ENCODE results near the gene IL17RE. TPM values are rescaled to one million over a fixed set of nuclear protein-coding genes. Genes with fewer than 3 reads are reported as not detected.

IL17RE gene
- total RNA-seq, 2 donors from 2014 or later: 5.7 to 11.9 TPM

GRCh38 chr3:9915254-9916141 is 12.8 kb downstream of the IL17RE start:
- DNase-seq (ENCODE audit: low spot score): no peak
- Histone ChIP-seq H3K4me1 (ENCODE audit: control insufficient read depth in 1 of 2, low read depth in 2 of 2) (peaks cover 29 to 38% of the 10 kb centered on the region in 2 donors), H3K27me3 (replicated peaks; ENCODE audit: insufficient read depth) (no peaks in the 10 kb centered on the region), H3K4me3 (peak overlapping the region; percentile 89), H3K9me3 (no peaks in the 10 kb centered on the region), H3K27ac (peak overlapping the region; percentile 91 to 95), H3K36me3 (no peaks in the 10 kb centered on the region)
- ATAC-seq (ENCODE audit: insufficient number of reproducible peaks, low FRiP score, low read depth): peak; percentile 47
- TF ChIP-seq CTCF (IDR thresholded peaks at IDR 0.05): peak; percentile 47

GRCh38 chr3:9916346-9916733 is 13.7 kb downstream of the IL17RE start:
- Histone ChIP-seq H3K4me1 (ENCODE audit: control insufficient read depth in 1 of 2, low read depth in 2 of 2) (peaks cover 29 to 38% of the 10 kb centered on the region in 2 donors), H3K27ac (peak overlapping the region; percentile 91 to 95), H3K9me3 (no peaks in the 10 kb centered on the region), H3K36me3 (no peaks in the 10 kb centered on the region), H3K27me3 (replicated peaks; ENCODE audit: insufficient read depth) (no peaks in the 10 kb centered on the region), H3K4me3 (peak overlapping the region; percentile 89)
- no peak for TF ChIP-seq CTCF (IDR thresholded peaks at IDR 0.05)
- ATAC-seq (ENCODE audit: insufficient number of reproducible peaks, low FRiP score, low read depth): no peak
- DNase-seq (ENCODE audit: low spot score): no peak

- H3K36me3 ChIP-seq: no peaks in the 10 kb centered on the region
- peak within 1 kb of the TSS; percentile 91 to 95 for H3K27ac ChIP-seq
- H3K9me3 ChIP-seq: no peaks in the 10 kb centered on the region
- H3K4me3 ChIP-seq: peak within 1 kb of the TSS; percentile 89
- no peaks in the 10 kb centered on the region for H3K27me3 ChIP-seq (replicated peaks; ENCODE audit: insufficient read depth)
- DNase-seq (ENCODE audit: low spot score) (peak; percentile 69), ATAC-seq (ENCODE audit: insufficient number of reproducible peaks, low FRiP score, low read depth) (peak; percentile 72)
- H3K4me1 ChIP-seq (ENCODE audit: control insufficient read depth in 1 of 2, low read depth in 2 of 2): peaks cover 29 to 38% of the 10 kb centered on the region in 2 donors
- TF ChIP-seq CTCF (IDR thresholded peaks at IDR 0.05): no peak
These were observed 14.4 kb downstream of the IL17RE start, which contains the start of gene IL17RC for GRCh38 chr3:9916734-9917680. Gene IL17RC (plus strand): TSS chr3:9917098. CDS start chr3:9917316, 218 bp downstream.

GRCh38 chr3:9917820-9918219 is 15.2 kb downstream of the IL17RE start:
- Histone ChIP-seq H3K27ac (peak overlapping the region; percentile 91 to 95), H3K9me3 (no peaks in the 10 kb centered on the region), H3K27me3 (replicated peaks; ENCODE audit: insufficient read depth) (no peaks in the 10 kb centered on the region), H3K4me3 (peak overlapping the region; percentile 89), H3K4me1 (ENCODE audit: control insufficient read depth in 1 of 2, low read depth in 2 of 2) (peaks cover 29 to 38% of the 10 kb centered on the region in 2 donors), H3K36me3 (no peaks in the 10 kb centered on the region)
- DNase-seq (ENCODE audit: low spot score): no peak
- no peak for TF ChIP-seq CTCF (IDR thresholded peaks at IDR 0.05)
- ATAC-seq (ENCODE audit: insufficient number of reproducible peaks, low FRiP score, low read depth): no peak

Data from thoracic aorta (tissue), 2 donors.